GM23248 (cell line): ENCODE results near the gene KDM5B.

Experiments used
- EZH2 ChIP-seq: fragments of 200-600 bp; sonication (generic); IDR thresholded peaks from 2 replicates; pipeline ENCODE4 v1.6.1; 2018; ENCODE audit warnings: antibody characterized with exemption, mild to moderate bottlenecking; ENCODE audit not compliant: insufficient read depth, poor library complexity, severe bottlenecking
- EZH2phosphoT487 ChIP-seq: fragments of 200-600 bp; sonication (generic); IDR thresholded peaks from 2 replicates; pipeline ENCODE4 v1.6.1; 2018; ENCODE audit warnings: antibody characterized with exemption, moderate library complexity, mild to moderate bottlenecking, low read depth; ENCODE audit not compliant: insufficient read depth

GRCh38 chr1:202810193-202810614 lies 2.0 kb upstream of the KDM5B start:
- TF ChIP-seq EZH2, result no peak
- TF ChIP-seq EZH2phosphoT487, result no peak
